ENCODE measurements around the gene GRWD1. TPM values are rescaled to one million over a fixed set of nuclear protein-coding genes. Genes with fewer than 3 reads are reported as not detected.
A peak's percentile ranks its signal among the peaks of the same experiment; 100 is the strongest.

Gene GRWD1
- total RNA-seq (2014; rRNA removed; shearing (Covaris generic)) = 97.2 and 113 TPM in 2 replicates
- 51.1 and 64.3 TPM in 2 replicates for polyA plus RNA-seq (2015; cell fraction: cytosol; rRNA removed)
- polyA plus RNA-seq (2015; cell fraction: nucleus; rRNA removed) = 54.8 and 56.9 TPM in 2 replicates

DNA sequence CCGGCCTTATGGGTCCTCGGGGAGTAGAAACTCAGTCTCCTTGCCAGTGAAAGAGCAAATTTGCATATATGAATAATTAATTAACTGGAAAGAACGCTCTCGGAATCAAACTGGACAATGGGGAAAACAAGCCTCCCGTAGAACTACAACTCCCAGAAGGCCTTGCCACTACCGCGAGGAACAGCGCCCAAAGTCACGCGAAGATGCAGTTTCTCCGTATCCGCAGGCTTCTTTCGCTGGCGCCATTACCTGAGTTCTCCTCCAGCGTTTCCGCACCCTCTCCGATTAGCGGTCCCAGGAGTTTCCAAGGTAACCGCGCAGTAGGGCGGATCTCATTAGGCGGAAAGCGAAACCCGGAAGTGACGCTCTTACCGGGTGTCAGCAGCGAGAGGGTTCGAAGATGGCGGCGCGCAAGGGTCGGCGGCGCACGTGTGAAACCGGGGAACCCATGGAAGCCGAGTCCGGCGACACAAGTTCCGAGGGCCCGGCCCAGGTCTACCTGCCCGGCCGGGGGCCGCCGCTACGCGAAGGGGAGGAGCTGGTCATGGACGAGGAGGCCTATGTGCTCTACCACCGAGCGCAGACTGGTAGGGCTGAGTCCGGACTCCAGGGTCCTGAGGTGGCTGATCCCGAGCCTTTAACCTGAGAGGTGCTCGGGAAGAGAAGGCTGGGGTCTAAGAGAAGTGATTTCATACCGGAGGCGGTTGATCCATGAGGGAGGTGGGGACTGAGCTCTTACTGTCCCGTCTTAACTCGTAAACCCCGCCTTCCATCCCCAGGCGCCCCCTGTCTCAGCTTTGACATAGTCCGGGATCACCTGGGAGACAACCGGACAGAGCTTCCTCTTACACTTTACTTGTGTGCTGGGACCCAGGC, at the start of gene GRWD1:
GRWD1 (plus strand) TSS at position 378 of the 876 bp plus-strand sequence; CDS start at position 401, 23 bp downstream.
- DNase-seq (ENCODE audit: low read depth) = peak; percentile 97

DNA sequence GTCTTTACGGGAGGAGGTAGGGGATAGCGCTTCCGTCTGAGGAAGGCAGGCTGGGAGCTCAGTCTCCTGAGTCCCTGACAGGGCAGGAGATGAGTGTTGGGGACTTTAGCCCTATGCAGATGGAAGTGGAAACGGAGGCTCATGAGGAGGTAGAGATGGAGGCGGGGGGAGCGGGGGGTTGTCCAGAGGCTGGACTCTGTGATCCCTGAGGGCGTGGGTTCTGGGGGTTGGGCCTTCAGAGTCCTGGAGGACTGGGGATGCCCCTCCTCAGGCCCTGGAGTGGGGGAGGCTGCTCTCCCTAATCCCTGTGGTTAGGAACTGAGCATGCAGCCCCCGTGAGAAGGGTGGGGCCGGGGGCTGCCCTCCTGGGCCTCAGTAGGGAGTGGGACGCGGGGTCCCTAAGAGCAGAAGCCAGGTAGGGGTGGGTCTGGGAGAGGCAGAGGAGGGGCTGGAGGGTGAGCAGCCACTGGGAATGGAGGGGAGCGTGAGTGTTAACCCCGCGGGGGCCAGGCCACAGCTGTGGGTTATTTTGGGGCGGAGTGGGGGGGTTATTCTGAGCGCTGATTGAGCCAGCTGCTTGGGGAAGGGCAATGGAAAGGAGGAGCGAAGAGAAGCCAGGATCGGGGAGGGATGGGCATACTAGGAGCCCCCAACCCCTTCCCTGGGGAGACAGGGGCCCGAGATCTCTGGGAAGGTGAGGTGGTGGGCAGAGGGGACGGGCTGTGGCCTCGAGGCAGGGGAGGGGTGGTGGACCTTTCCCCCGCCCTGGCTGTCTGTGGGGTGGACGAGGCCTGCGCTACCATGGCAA, 49.6 kb upstream of the GRWD1 start:
- DNase-seq (ENCODE audit: low read depth) = no peak

DNA sequence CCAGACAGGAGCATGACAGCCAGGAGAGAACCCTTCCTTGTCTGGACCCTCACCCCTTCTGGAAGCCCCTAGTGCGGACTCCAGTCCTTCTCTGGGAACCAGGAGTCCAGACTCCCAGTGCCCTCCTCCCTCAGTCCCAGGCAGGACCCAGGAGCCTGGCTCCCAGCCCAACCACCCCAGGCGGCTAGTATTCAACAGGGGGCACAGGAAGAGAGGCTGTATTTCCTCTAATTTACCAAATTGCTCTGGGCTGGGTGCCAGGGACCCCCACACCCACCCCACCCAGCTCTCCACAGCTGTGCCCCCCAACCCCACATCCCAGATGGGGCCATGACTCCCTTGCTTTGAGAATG, 49.0 kb upstream of the GRWD1 start:
- no peak for DNase-seq (ENCODE audit: low read depth)

DNA sequence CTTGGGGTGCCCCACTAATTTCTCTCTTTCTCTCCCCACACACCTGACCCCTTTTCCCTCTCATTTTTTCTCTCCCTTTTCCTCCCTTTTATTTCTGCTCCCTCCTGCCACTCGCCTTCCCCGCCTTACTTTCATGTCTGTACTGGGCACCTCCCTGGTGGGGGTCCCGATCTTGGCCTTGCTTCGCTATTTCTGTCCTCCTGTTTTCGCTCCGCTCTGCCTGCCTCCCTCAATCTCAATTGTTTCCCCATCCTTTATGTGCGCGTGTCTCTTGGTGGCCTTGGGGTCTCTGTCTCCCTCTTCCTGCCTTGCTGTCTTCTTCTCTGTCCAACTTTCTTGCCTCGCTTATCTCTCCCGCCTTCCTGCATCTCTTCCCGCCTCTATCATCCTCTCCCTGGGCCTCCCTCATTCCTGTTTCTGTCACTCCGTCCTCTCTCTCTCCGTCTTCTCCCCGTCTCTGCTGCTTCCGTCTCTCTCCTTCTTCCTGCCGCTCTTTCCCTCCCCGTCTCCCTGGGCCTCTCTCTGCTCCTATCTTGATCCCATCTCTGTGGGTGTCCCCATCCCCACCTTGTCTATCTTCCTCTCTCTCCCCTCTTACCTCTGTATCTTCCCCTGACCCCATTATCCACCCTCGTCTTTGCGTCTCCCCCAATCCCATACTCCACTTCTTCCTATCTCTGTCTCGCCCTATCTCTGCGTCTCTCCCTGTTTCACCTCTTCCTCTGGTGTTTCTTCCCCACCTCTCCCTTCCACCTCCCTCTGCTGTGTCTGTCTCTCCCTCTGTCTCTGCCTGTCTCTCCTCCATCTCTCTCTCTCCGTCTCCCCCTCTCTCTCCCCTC, 48.3 kb upstream of the GRWD1 start:
- no peak for DNase-seq (ENCODE audit: low read depth)

DNA sequence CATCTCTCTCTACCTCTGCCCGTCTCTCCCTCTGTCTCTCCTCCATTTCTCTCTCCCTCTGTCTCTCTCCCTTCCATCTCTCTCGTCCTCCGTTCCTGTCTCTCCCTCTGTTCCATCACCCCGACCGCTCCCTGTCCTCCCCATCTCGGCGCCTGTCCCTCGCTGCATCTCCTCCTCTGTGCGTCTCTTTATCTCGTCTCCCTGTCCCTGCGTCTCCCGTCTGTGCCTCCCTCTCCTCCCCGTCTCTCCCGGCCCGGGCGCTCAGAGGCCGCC, 47.7 kb upstream of the GRWD1 start:
- no peak for DNase-seq (ENCODE audit: low read depth)

DNA sequence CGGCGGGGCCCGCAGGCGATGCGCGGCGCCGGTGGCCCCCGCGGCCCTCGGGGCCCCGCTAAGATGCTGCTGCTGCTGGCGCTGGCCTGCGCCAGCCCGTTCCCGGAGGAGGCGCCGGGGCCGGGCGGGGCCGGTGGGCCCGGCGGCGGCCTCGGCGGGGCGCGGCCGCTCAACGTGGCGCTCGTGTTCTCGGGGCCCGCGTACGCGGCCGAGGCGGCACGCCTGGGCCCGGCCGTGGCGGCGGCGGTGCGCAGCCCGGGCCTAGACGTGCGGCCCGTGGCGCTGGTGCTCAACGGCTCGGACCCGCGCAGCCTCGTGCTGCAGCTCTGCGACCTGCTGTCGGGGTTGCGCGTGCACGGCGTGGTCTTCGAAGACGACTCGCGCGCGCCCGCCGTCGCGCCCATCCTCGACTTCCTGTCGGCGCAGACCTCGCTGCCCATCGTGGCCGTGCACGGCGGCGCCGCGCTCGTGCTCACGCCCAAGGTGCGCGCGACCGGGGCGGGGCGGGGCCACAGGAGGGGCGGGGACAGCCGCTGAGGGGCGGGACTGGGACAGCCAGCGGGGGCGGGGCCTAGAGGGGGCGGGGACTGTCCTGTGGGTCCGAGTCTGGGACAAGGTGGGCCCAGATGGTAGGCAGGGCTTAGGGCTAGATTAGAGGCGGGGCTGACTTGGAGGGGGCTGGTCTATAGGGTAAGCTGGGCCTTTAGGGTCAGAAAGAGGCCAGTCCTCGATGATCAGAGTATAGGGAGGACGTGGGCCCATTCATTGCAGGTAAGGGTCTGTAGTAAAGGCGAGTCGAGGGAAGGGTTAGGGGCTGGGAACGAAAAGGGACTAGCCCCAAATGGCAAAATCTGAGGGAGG, 47.2 kb upstream of the GRWD1 start:
- DNase-seq (ENCODE audit: low read depth) = no peak

DNA sequence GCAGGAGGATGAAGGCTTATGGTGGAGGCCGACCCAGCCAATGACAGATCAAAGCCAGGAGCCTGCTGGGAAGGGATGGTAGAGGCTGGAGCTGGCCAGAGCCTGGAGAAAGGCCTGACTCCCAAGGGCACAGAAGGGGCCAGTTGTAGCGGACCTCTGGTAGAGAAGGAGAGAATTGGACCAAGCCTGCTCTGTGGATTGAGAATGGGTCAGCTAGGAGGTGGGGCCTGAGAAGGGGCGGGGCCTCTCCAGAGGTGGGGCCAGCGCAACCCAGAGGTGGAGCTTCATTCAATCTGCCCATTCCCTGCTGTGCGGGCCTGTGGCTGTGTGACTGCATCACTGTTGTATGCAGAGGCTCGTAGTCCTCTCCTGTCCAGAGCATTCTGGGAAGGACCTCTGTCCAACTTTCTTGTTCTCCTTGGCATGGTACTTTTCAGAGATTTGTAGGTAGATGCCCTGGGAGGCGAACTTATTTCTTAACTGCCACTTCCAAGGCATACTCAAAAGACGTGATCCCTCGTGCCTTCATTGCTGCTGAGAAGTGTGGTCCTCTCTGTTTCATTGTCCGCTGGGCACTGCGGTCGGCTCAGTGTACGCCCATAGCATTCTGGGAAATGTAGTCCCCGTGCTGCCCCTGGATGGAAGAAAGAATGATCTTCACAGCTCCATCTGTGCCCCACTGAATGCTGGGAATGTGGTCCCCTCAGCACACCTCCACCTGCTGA, 45.6 kb upstream of the GRWD1 start:
- peak; percentile 85 for DNase-seq (ENCODE audit: low read depth)

DNA sequence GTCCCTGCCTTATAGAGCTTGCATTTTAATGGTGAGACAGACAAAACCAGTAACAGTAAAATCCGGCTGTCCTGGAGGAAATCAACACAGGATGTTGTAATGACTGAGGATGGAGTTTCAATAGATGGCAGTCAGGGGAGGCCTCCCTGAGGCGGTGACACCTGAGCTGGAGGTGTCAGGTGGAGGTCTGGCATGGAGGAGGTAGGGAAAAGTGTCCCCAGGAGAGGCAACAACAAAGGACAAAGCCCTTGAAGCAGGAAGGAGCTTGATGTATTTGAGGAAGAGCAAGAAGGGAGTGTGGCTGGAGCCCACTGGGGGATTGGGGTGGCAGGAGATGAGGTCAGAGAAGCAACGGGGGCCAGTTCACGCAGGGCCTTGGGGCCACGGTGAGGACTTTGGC, 44.5 kb upstream of the GRWD1 start:
- no peak for DNase-seq (ENCODE audit: low read depth)

DNA sequence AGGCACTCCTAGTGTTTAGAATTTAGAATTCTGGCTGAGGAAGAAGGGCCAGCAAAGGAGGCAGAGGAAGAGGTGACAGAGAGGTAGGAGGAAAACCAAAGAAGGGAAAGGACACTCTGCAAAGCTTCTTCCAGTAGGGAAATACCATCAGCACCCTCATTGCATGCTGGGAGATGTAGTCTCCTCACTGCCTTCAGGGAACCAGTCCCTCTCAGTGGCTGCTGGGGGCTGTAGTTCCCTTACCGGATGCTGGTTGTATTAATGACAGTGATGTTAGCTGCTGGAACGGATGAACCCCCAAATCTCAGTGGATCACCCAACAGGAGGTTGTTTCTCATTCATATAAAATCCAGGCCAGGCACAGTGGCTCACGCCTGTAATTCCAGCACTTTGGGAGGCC, 42.2 kb upstream of the GRWD1 start:
- DNase-seq (ENCODE audit: low read depth) = peak; percentile 68

DNA sequence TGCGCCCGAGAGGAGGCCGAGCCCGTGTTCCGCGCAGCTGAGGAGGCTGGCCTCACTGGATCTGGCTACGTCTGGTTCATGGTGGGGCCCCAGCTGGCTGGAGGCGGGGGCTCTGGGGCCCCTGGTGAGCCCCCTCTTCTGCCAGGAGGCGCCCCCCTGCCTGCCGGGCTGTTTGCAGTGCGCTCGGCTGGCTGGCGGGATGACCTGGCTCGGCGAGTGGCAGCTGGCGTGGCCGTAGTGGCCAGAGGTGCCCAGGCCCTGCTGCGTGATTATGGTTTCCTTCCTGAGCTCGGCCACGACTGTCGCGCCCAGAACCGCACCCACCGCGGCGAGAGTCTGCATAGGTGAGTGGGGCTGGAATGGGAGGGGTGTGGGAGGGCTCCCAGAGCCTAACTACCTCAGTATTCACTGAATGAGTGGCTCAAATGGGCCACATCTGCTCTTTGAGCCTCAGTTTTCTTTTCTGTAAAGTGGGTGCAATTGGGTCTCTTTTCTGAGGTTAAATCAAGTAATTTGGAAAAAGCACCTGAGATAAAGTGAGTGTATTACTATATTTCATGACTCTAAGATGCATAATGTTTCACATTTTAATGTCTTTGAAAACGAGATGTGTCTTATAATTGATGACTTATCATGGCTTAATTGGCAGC, 40.6 kb upstream of the GRWD1 start:
- no peak for DNase-seq (ENCODE audit: low read depth)

DNA sequence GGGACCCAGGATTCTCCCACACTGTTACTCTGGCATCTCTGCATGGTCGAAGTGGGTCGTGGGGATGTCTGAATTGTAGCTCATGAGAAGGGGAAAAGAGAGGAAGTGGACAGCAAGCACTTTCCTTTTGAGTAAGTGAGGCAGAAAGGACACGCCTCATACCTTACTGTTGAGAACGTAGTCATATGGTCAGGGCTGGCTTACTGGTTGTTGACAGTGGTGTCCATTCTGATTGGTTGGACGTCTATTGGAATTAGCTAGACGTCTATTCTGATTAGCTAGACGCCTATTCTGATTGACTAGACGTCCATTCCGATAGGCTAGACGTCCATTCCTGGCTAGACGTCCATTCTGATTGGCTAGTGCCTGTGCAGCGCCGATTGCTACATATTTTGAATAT, 39.9 kb upstream of the GRWD1 start:
- DNase-seq (ENCODE audit: low read depth) = peak; percentile 65

DNA sequence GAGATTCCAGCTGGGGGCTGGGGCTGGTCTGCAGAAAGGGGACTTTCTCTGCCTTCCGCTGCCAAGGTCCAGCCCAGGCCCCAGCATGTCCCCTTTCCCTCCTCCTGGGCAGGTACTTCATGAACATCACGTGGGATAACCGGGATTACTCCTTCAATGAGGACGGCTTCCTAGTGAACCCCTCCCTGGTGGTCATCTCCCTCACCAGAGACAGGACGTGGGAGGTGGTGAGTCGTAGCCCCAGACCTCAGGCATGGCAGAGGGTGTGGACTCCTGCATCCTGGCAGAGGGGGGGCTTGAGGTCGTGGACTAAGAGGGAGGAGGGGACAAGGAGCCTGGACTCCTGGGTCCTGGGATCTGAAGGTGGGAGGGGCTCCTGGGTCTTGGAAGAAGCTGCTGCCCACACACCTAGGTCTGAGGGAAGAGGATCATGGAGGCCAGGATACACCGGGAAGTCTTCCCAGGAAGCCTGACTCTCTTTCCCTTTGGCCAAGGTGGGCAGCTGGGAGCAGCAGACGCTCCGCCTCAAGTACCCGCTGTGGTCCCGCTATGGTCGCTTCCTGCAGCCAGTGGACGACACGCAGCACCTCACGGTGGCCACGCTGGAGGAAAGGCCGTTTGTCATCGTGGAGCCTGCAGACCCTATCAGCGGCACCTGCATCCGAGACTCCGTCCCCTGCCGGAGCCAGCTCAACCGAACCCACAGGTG, 31.8 kb upstream of the GRWD1 start:
- DNase-seq (ENCODE audit: low read depth) = peak; percentile 56

DNA sequence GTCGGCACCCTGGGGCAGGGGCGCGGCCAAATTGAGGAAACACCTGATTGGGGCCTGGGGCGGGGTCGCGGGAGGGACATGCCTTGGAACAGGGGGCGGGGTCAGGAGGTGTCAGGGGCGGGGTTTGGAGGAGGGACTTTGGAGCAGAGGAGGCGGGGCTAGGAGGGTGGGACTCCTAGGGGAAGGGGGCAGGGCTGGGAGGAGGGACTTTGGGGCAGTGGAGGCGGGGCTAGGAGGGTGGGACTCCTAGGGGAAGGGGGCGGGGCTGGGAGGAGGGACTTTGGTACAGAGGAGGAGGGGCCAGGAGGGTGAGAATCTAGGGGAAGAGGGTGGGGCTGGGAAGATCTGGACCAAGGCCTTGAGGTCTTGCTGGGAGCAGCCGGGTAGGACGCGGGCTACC, 30.4 kb upstream of the GRWD1 start:
- DNase-seq (ENCODE audit: low read depth) = no peak

DNA sequence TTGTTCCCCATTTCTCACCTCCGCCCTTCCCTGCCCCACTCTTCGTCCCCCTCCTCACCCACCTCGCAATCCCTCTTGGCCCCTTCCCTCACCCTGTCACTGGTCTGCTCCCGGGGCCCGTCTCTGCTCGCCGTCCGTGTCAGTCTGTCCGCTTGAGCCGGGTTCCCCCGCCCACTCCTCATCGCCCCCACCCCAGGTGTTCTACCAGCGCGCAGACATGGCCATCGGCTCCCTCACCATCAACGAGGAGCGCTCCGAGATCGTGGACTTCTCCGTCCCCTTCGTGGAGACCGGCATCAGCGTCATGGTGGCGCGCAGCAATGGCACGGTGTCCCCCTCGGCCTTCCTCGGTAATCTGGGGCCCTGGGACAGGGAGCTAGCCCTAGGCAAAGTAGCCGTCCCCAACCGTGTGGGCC, 30.0 kb upstream of the GRWD1 start:
- no peak for DNase-seq (ENCODE audit: low read depth)

DNA sequence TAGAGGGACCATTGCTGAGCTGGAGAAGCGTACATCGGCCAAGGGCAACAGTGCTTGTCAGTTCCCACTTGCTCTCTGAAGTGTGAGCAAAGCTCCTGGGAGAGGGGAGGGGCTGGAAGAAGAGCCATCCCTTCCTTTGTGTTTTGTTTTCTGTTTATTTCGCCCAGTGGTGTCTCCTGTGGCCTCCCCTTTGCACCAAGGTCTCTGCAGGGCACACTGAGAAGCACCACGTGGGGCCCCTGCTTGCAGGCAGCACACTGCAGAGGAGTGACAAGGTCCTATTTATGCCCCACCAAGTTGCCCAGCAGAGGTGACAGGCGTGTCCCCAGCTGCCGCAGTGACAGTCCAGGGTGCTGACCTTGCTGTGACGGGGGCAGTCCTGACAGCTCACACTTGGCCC, 28.4 kb upstream of the GRWD1 start:
- DNase-seq (ENCODE audit: low read depth) = no peak

DNA sequence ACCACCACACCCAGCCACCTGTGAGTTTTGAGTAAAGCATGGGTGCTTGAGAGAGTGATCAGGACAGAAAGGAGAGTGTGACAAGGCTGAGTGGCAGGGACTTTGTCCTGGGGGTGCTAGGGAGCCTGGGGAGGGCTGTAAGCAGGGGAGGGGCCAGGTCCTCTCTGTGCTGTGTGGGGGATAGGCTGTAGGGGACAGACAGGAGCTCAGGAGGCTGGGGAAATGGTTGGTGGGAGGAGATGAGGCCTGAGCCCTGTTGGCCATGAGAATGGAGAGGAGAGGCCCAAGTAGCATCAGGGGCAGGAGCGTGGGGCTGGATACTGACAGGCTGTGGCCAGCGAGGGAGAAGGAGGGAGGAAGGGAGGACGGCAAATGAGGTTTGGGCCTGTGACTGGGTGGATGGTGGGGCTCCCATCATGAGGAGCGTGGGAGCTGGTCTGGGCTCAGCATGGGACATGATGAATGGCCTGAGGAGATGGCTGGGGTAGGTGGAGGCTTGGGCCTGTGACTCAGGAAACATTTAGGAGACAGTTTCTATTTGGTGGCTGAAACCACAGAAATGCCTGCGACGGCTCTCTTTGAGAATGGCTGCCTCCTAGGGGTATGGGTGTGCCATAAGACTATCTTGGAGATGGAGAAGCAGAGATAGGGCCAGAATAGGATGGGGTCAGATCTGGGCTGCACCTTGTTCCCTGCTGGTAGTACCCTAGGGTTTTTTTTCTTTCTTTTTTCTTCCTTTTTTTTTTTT, 27.3 kb upstream of the GRWD1 start:
- DNase-seq (ENCODE audit: low read depth) = peak; percentile 60

DNA sequence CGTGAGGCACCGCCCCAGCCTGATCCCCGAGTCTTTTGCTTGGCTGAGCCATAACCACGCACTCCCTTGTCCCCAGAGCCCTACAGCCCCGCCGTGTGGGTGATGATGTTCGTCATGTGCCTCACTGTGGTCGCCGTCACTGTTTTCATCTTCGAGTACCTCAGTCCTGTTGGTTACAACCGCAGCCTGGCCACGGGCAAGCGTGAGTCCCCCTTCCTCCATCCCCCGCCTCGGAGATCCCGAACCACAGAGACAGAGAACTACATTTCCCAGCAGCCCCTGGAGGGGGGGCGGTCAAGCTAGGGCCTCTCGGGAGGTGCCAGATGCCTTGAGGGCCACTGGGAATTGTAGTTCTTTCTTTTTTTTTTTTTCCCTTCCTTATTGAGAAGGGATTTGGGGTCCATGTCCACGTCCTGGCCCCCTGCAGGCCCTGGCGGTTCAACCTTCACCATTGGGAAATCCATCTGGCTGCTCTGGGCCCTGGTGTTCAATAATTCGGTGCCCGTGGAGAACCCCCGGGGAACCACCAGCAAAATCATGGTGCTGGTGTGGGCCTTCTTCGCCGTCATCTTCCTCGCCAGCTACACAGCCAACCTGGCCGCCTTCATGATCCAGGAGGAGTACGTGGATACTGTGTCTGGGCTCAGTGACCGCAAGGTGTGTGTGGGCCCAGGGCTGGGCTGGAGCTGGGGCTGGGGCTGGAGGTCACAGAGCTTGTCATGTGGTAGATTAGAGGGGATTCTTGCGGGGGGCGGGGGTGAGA, 26.4 kb upstream of the GRWD1 start:
- DNase-seq (ENCODE audit: low read depth) = peak; percentile 78
